Stimulated activated CD8-positive, alpha-beta memory T cell treated with anti-CD3 and anti-CD28 coated beads, Interleukin-15, amount 100 ng/mL, for 1 hour (primary cell): Measurements from ENCODE around the gene STXBP1.
"Not testable (repeated sequence)": the region's sequence is repeated elsewhere in the genome, so short reads cannot be mapped to it uniquely, and the experiment has no call there.

Source experiments
- DNase-seq: peaks from one replicate; pipeline ENCODE4 v3.0.0-alpha.2; 2020; ENCODE audit warnings: low read depth

Gene STXBP1

GRCh38 chr9:127614961-127615360, 2.9 kb downstream of the STXBP1 start:
- DNase-seq, result no peak

GRCh38 chr9:127621339-127621970, 9.4 kb downstream of the STXBP1 start:
- DNase-seq, result not testable (repeated sequence)

DNA sequence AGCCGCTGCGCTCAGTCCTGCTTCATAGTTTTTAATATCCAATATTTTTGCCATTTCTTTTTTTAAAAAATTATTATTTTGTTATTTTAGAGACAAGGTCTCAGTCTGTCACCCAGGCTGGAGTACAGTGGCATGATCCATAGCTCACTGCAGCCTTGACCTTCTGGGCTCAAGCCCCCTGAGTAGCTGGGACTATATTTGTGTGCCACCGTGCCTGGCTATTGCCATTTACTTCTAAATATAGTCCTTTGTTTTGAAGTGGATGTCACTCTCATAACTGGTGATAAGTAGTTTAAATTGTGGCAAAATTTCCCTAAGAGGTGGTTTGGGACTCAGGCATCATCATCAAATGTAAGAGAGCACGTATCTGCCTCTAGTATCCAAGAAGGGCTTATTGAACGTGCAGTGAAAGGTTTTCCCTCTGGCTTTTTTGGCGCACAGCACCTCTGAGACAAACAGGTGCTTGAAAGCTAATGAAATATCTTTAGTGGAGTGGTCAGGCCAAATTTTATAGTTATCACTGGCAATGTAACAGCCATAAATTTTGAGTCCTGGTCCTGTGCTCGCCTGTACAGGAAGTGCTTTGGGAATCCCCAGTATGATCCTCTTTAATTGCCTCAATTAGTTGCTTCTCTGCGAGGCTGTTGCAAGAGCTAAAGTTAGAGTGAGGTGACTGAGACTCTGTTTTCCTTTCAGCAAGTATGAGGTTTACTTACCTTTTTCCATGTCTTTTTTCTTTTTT, 14.8 kb downstream of the STXBP1 start:
- no peak for DNase-seq

GRCh38 chr9:127627494-127627855, 15.4 kb downstream of the STXBP1 start:
- no peak for DNase-seq

- DNase-seq, result no peak
Observed at GRCh38 chr9:127628758-127629467, 16.8 kb downstream of the STXBP1 start.

DNA sequence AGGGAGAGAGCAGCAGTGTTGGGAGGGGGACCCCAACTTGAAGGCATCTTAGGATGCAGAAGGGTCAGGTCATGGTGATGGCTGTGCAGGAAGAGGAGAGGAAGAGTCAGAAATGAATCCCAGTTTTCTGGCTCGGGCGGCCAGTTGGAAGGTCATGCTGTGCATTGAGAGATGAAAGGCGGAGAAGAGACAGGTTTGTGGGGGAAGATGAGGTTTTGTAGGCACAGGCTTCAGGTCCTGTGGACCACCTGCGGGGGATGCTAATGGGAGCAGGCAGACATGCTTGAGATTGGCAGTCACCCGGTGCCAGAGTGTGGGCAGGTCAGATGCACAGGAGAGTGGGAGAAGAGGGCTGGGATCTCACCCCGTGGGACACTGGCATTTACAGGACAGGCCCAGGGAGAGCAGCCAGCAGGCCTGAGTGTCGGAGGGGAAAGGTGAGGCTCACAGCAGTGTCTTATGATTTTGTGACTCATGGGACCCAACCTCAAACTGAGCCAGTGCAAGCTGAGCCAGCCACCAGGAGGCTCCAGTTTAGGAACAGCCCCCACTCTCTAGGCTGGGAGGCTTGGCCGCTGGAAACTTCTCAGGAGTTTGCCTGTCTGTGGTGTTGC, 17.5 kb downstream of the STXBP1 start:
- no peak for DNase-seq

DNA sequence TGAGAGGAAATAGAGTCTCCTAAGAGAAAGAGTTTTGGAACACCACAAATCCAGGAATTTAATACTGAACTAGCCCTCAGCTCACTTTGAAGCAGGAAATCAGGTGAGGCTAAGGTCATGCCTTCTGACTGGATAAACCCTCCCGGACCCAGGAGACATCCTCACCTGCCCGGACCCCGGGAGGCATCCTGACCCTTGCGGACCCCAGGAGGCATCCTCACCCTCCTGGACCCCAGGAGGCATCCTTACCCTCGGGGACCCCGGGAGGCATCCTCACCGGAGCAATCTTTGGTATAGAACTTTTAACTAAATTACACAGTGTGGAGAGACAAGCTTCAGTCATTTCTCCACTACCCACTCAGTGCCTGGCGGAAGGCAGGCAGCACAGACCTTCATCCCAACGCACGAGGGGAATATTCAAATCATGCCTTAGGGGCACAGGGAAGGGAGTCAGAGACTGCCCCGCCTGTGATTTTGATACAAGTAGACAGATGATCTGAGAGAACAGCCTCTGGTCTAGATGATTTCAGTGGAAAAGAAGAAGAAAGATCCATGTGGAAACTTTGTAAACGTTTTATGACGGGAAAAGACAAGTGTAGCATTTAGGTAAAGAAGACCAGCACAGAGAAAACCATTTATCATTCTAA, 21.3 kb downstream of the STXBP1 start:
- no peak for DNase-seq

DNA sequence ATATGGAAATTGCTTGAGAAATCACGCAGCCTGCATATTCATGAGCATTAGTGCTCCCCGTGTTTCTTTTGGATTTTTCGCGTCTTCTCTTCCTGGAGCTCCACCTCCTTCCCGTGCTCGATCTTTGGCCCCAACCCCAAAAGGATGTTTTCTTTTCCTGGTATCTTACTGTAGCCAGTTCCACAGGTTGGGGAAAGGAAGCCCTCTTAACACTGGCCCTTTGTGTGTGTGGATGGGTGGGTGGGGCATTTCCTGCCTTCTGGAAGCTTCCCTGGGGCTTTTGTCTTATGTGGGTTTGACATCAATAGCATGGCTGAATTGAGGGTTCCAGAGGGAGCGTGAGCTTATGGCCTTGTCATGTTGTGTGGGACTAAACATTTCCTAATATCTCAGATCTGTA, 21.9 kb downstream of the STXBP1 start:
- DNase-seq, result no peak

GRCh38 chr9:127634698-127635097, 22.6 kb downstream of the STXBP1 start:
- no peak for DNase-seq

GRCh38 chr9:127635201-127635735, 23.2 kb downstream of the STXBP1 start:
- DNase-seq, result no peak

GRCh38 chr9:127637322-127637847, 25.3 kb downstream of the STXBP1 start:
- no peak for DNase-seq

DNA sequence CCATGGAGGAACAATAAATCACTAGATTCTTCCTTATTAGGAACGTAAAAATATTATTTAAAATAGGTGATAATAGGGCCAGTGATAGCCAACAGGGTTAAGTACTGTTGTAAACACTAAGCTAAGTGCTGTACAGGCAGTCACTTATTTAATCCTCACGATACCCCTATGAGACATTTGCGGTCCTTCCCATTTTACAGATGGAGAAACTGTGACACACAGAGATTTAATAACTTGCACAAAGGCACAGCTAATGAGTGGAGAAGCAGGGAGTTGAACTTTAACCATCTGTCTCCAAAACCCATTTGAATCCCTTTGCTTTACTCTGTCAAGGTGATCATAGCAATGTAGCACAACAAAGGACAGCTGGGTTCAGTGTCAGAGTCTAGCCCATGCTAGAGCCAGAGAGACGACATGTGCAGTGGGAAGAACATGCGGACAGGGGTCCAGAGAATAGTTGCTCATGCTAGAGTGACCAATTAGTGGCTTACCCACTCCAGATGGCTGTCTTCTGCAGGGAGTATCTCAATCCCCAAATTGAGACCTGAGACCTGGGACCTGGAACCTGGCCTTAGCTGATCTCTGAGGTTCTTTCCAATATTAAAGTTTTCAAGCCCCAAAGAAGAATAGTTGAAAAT, 28.9 kb downstream of the STXBP1 start:
- no peak for DNase-seq

- no peak for DNase-seq
Observed at GRCh38 chr9:127642082-127642740, 30.1 kb downstream of the STXBP1 start.

GRCh38 chr9:127644146-127644827, 32.2 kb downstream of the STXBP1 start:
- no peak for DNase-seq

- DNase-seq, result no peak
Observed at GRCh38 chr9:127644943-127645342, 32.9 kb downstream of the STXBP1 start.

DNA sequence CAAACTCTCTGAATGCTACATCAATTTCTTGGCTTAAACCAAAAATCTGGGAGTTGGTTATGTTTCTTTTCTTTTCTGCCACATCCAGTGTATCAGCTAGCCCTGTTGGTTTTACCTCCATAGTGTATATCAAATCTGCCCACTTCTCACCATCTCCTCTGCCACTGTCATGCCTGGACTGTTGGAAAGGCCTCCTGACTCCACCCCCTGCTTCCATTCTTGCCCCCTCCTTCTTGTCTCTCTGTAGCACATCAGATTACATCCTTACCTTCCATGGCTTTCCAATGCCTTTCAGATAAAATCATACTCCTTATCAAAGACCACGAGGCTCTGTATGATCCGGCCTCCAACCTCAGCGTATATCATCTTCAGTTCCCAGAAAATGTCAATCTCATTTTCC, 35.4 kb downstream of the STXBP1 start:
- no peak for DNase-seq

- no peak for DNase-seq
Observed at GRCh38 chr9:127650518-127650917, 38.4 kb downstream of the STXBP1 start.

GRCh38 chr9:127651697-127652610, 39.9 kb downstream of the STXBP1 start:
- DNase-seq, result no peak

- DNase-seq, result no peak
Observed at GRCh38 chr9:127652733-127653132, 40.7 kb downstream of the STXBP1 start.
